ENCODE results near the gene KIF21B.
"Not testable (repeated sequence)": the region's sequence is repeated elsewhere in the genome, so short reads cannot be mapped to it uniquely, and the experiment has no call there.

KIF21B gene

DNA sequence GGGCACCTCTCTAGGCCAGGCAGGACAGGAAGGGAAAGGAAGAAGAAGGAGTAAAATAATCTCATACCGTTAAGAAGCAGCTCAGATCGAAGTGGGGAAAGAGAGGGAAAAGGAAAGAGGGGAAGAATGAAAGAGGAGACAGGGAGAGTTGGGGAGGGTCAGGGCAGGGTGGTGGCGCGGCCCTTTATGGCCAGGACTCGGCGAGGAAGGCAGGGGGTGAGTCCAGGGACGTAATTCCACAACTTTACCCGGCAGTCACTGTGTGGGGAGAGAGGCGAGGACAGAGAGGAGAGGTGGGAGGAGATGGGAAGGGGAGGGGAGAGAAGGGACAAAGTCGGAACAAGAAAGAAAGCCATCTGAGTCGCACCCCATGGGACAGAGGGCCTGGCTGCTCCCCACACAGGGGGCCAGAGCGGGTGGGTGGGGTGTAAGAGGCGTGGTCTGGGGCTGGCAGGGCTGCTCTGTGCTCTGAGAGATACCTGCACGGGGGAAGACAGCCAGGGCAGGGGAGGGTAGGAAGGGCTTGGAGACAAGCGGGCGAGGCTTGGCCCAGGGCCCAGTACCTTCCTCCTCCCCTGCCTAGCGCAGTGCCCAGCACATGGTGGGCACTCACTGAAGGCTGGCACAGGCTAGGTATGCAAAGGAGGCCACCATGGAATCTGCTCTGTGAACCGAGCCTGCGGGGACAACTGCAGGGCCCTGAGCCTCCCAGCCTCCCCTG is 49.4 kb downstream of the KIF21B start:
- FAIRE-seq (no peak), DNase-seq (ENCODE audit: insufficient read length, low spot score) (no peak)

DNA sequence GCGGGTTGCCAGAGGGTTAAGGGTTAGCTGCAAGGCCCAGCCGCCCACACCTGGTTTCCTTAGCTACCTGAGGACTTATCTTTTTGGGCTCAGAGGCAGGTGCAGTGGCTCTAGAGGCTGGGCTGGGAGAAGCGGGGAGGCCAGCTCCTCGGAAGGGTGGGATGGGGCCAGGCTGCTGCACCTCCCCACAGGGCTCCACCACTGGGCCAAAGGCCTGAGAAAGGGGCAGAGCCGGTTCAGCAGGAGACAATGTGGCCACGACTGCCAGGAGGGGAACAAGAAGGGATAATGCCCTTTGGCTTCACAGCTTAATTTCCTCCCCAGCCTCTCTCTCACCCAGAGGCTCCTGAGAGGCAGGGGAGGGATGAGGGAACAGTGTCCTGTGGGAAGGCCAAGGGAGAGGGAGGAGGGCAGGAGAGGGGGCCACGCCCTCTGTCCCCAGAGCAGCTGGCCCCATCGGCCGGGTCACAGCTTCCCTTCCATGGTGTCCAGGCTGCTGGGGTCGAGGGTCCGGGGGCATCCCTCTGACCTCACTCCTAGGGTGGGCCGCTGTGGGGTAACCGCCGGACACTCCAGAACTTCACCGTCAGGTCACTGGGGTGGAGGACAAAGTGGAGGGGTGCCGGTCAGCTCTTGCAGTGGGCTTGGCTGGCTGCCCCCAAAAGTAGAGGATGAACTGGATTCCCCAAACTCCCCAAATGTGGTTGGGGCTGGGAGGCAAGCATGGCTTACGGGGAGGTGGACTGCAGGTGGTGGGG is 50.4 kb downstream of the KIF21B start:
- DNase-seq (ENCODE audit: insufficient read length, low spot score), result no peak
- no peak for FAIRE-seq

DNA sequence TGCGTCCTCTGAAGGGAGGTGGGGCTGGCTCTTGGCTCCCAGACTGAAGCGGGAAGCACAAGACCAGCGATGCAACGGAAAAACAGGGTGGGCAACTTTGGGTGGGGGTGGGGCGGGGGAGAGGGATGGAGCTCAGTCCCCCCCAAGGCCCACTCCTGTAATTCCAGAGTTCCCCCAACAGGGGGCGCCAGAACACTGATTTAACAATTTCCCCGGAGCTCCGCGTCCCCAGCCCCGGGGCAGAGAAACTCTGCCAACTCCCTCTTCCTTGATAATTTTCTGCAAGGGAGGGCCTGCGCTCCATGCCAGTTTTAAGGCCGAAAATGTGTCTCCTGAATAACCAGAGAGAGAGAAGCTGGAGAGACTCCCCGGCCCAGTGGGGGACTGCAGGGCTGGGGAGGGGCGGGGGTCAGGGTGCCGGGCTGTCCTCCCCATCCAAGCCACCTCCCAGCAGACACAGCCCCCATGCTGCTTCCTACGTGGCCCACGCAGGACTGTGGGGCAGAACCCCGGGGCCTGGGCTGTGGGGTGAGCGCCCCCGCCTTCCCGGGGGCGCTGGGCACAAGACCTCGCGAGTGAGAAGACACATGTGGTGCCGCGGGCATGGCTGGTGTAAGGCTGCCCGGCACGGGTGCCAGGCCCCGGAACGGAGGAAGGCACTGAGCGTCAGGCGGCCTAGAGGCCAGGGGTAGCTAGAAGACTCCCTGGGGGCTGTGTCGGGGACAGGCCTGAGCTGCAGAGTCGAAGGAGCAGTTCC is 51.4 kb downstream of the KIF21B start:
- no peak for FAIRE-seq
- peak; percentile 82 for DNase-seq (ENCODE audit: insufficient read length, low spot score)

DNA sequence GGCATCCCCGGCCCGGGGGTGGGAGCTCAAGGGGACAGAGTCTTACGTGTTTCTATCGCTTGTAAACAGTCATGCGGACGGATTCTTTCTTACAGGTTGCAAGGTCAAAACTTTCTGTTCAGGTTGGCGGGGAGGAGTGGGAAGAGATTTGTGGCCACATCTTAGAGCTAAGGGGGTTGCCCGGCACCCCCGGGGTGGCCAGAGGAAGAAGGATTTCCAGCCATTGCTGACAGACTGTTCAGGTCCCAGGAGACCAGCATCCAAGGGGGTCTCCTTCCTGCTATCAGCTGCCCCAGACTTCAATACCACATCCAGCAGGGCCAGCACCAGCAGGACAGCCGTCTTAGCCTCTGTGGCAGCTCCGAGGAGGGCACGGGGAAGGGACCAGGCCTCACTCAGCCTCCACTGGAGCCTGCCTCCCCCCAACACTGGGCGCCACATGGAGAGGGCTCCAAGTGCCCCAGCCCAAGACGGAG is 52.0 kb downstream of the KIF21B start:
- DNase-seq (ENCODE audit: insufficient read length, low spot score), result no peak
- no peak for FAIRE-seq

DNA sequence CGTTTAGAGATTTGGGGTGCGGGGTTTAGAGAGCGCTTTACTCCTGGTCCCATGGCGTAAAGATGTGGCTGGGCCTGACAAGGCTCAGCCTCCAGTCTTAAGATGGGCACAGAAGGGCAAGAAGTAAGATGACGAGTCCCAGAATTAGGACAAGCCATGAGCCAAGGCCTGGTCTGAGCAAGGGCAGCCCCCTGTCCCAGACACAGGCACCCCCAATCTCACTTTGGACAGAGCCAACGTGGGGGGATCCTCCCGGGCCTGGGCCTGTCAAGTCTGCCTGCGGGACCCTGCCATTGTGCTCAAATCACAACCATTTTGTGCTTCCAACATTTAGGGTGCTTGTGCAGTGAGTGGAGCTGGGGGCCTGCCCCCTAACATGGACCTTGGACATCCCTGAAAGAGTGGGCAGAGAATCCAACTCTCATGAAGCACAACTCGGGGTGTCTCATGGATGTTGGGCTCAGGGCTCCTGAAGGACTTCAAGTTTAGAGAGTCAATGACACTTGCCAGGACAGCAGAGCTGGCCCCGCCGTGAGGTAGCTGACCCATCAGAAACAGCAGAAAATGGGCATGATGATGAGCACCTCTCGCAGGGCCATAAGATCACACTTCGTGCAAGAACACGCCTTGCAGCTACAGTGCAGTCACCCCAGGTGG is 52.6 kb downstream of the KIF21B start:
- no peak for FAIRE-seq
- no peak for DNase-seq (ENCODE audit: insufficient read length, low spot score)

DNA sequence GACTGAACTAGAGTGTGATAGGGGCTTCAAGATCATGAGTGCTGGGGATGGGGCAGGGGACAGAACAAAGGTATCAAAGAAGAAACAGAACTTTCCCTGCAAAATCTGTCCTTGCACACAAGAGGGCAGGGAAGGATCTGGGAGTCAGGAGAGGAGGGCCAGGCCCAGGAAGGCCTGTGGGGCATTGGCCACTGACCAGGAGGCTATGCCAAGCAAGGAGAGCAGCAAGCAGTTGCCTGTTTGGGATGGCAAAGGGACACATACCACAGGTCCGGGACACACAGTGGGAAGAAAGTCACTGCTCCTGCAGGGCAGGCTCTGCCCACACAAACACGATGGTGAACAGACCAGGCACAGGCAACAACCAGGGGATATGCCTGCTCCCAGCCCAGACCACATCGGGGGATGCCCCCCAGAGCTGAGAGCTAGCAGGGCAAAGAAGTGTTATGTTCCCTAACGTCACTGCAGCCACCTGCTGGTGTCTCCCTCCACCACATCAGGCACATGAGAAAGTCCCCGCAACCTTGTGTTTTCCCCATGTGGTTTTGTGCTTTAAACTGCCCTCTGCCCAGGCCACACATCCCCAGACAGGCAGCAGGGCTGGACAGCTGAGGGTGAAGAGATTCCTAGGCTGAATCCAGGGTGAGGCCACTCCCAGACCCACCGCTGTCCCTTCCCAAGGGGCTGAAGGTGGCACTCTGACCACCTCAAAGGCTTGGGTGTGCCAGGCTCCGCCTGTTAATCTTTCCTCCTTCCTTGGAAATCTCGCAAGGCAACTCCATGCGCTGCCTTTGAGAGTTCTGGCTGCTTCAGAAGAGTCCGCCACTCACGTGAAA is 53.6 kb downstream of the KIF21B start:
- no peak for DNase-seq (ENCODE audit: insufficient read length, low spot score)
- FAIRE-seq, result no peak

DNA sequence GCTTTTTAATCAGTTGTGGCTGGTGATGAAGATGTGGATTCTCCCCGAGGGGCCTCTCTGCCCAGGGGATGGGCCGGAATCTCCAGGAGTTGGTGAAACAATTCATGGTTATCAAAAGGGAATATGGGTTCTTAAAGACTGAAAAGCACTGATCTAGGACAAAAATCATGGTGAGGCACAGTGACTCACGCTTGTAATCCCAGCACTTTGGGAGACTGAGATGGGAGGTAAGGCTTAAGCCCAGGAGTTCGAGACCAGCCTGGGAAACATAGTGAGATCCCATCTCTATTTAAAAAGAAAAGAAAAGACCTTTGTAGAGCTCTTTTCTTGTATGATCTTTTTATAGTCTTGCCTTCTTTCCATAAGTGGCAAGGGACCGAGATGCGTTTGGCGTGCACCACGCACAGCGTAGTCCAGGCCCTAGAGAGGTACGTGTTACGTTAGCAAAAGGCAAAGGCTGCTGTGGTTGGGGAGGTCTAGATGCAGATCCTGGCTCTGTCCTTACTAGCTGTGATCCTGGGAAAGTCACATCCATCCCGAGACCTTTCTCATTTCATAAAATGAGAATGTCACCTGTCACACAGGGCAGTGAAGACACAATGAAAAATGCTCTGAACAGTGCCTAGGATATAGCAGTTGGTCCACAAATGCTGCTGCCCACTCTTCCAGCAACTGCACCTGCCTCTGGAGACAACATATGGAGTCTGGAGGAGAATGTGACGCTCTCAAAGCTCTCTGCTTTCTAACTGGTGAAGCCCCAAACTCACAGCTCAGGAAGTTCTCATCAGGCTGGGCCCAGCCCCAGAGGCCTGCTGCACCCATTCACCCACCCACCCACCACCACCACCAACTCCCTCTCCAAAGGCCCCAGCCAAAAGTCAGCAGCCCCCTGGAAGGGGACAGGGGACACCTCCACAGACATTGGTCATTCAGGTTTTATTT is 54.8 kb downstream of the KIF21B start:
- no peak for DNase-seq (ENCODE audit: insufficient read length, low spot score)
- no peak for FAIRE-seq

DNA sequence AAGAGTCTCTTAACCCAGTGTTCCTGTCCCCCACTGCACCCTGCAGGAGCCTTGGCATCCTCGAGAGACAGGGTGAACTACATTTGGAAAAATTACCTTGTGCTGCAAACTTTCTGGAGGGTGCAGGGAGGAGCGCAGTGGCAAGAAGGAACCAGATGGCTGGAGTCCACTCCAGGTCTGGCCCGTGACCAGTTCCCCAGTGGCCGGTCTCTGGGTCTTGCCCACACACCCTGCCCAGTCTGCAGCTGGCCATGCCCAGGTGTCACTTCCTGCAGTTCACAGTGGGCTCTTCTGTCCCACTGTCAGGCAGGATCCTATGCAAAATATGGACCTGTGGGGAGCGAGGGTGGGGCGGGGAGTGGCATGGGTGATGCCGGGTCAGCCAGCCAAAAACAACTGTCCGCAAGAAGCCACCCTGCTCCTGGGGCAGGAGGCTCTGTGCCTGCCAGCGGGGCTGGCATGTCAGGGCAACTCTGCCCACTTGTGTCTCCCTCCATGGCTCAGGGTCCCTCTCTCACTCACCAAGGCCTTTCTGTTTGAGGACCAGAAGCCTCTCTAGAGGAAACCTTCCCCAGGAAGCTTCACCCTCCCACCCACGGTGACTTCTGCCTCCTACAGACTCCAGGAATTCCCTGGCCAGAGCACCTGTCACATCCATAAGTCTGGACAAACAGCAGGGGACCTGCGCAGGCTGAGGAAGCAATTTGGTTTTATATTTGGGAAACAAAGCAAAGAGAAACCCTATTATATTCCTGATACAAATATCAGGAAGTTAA is 55.6 kb downstream of the KIF21B start:
- DNase-seq (ENCODE audit: insufficient read length, low spot score), result no peak
- FAIRE-seq, result no peak

DNA sequence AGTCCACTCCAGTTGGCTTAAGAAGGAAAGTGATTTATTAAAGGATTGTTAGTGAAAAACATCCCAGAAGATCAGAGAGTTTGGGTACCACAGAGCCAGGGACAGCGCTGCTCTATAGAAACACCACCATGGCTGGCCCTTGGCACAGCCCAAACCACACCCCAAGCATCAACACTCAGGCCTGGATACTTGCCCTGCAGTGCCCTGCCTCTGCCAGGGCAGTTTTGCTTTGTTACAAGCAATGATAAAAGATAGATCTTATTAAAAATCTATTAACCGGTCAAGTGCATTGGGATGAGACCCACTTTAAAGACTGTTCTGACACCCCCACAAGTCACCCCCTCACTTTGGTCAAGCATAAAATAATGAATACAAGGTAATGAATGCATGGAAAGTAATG is 56.6 kb downstream of the KIF21B start:
- no peak for FAIRE-seq
- no peak for DNase-seq (ENCODE audit: insufficient read length, low spot score)

DNA sequence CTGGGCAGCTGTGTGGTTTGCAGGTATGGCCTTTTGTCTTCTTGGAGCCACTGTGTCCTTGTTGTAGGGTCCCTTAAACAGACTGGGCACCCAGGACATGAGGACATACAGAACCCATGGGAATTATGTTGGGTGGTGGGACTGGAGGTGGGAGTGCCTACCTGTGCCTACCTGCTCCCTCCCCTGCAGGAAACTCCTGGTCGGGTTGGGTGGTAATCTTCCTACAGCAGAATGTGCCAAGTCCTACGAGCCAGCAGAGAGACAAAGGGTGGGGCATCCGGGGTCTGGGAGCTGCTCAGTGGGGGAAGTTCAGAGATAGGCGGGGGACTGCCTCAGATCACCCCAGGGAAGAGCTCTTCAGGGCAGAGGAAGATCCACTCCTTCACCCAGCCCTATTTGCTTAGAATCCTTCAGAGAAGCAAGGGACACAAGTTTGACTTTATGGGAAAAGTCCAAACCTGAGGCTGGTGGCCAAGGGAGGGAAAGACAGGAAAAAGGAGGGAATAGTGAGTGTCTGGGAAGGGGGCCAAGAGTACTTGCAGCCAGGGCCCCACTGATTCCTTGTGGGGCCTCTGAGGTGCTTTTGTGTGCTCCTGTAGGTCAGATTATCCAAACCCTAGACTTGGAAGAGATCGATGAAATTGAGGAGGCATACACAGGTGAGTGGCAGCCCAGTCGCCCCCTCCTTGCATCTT is 58.3 kb downstream of the KIF21B start:
- no peak for FAIRE-seq

DNA sequence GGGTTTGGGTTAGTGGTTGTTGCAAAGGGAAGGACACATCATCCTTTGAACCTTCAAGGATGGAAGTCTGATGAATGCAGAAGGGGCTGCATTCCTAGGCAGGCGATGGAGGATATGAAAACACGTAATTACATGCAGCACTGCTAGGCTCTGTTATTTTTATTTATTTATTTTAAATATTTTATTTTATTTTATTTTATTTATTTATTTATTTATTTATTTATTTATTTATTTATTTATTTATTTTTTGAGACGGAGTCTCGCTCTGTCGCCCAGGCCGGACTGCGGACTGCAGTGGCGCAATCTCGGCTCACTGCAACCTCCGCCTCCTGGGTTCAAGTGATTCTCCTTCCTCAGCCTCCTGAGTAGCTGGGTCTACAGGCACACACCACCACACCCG is 59.6 kb downstream of the KIF21B start:
- not testable (repeated sequence) for DNase-seq (ENCODE audit: insufficient read length, low spot score); FAIRE-seq

More for the DNA sequence above, 58.3 kb downstream of the KIF21B start:
- no peak for DNase-seq (ENCODE audit: insufficient read length, low spot score)

DNA sequence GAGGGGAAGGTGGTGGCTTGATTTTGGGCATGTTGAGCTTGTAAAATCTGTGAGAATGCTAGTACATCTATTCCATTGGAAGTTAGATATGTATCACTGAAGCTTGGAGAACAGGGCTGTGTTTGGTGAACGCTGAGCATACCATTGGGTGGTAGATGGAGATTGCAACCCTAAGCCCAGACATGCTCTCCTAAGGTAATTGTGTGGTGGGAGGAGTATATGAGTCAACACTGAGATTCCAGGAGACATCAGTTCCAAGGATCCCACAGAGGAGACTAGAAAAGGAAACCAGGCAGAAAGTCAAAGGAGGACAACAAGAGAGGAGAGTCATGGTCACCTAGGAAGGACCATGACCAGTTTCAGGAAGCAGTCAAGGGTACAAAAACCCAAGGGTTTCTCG is 60.4 kb downstream of the KIF21B start:
- DNase-seq (ENCODE audit: insufficient read length, low spot score) (no peak), FAIRE-seq (no peak)

DNA sequence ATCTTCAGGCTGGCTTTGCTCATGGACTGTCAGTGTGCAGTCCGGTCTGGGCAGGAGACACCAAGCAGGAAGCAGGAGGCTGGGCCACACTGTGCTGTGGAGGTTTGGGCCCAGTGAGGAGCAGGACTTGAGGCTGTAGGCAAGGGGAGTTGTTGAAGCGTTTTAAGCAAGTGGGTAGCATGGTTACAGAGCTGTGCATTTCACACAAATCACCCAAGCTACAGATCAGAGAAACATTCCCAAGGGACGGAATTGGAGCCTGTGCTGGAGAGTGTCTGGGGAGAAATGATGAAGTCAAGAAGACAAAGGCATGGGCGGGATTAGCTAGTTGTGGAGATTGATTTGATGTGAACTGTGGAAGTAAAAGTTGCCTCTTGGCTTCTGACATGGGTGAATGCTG is 60.9 kb downstream of the KIF21B start:
- FAIRE-seq, result no peak

DNA sequence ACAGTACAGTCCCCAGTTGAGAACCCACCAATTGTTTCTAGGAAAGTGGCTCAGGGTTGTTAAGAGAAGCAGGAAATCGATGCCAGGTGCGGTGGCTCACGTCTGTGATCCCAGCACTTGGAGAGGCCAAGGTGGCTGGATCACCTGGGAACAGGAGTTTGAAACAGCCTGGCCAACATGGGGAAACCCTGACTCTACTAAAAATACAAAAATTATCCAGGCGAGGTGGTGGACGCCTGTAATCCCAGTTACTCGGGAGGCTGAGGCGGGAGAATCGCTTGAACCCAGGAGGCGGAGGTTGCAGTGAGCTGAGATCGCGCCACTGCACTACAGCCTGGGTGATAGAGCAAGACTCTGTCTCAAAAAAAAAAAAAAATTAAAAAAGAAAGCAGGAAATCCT is 61.4 kb downstream of the KIF21B start:
- not testable (repeated sequence) for FAIRE-seq; DNase-seq (ENCODE audit: insufficient read length, low spot score)

More for the DNA sequence above, 60.9 kb downstream of the KIF21B start:
- DNase-seq (ENCODE audit: insufficient read length, low spot score), result no peak

DNA sequence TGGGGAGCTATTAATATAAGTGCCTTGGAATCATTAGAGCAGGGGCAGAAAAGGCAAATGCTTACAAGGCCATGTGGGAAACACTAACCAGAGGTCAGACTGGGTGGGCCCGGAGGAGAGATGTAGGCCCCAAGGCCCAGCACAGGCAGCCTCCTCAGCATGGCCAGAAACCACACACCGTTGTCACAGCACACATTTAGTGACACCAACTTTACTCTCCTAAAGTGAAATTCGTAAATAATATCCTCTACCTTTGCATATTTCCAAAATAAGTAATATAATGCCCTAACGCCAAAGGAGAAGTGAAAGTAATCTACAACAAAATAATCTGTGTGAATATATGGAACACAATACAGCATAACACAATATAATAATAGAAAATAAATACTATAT is 62.6 kb downstream of the KIF21B start:
- no peak for FAIRE-seq
- no peak for DNase-seq (ENCODE audit: insufficient read length, low spot score)

DNA sequence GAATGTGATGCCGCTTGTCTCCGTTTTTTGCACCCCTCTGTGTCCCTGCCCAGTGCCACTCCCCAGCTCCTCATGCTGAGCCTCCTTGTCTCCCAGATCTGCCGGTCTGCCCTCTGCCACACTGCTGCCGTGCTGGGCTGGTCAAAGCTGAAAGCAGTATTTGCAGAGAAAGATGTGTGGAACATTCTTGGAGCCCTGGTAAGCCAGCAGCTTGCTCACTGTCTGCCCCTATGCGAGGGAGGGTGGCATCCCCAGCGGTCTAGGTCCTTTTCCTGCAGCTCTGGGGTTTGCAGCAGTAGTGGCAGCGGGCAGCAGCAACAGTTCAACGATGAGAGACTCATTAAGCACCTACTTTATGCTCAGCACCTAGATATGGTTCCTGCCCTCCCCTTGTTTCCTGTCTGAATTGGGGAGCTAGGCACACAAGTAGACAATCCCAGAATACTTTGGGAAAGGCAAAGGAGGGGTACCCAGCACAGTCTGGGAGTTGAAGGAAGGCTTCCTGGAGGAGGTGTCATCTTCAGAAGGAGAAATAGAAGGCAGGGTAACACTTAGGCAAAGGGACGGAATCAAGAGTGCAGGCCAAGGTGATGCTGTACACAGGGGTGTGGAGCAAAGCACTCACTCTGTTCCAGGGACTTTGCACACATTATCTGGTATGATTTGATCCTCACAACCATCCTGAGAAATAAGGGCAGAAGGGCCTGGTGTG is 63.1 kb downstream of the KIF21B start:
- DNase-seq (ENCODE audit: insufficient read length, low spot score) (no peak), FAIRE-seq (no peak)

DNA sequence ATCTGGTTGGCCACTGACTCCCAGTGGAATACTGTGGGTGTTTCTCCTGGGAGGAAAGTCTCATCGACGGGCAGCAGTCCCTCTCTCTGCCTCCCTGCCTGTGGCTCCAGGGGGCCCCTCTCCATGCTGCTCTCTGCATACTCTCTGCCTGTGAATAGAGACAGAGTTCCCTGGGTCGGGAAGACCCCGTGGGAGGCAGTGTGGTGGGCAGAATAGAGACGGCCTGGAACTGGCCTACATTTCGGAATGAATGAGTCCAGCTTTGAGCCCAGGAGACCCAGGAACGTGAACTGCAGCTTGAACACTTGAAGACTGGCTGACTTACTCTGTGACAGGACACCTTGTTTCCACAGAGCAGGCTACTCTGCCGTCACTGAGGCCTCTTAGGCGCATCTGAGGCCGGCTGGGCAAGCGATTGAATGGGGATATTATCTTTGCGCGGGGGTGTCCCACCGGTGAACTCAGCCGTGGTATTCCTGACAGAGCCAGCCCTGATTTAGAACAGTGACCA is 64.0 kb downstream of the KIF21B start:
- DNase-seq (ENCODE audit: insufficient read length, low spot score), result no peak
- no peak for FAIRE-seq
